RWPE2 (cell line): ENCODE results near the gene ZBTB17.

Source experiments
- ATAC-seq: fragments of 200-7000 bp; cut with Tn5 transposase; 3 replicates; pipeline ENCODE4 v1.9.1; 2021; ENCODE audit warnings: low read depth
- DNase-seq: peaks from one replicate; pipeline ENCODE4 v3.0.0-alpha.2; 2020; ENCODE audit warnings: low spot score
- H3K27ac ChIP-seq: fragments of 450-650 bp; 2 replicates; pipeline ENCODE4 v1.5.1; 2017; ENCODE audit warnings: mild to moderate bottlenecking; ENCODE audit not compliant: poor library complexity, severe bottlenecking
- H3K27me3 ChIP-seq: fragments of 250-450 bp; sonication (Bioruptor Pico); 2 replicates; pipeline ENCODE4 v1.5.1; 2021; ENCODE audit warnings: mild to moderate bottlenecking, moderate library complexity; ENCODE audit not compliant: insufficient read depth, poor library complexity, severe bottlenecking
- H3K36me3 ChIP-seq: fragments of 250-450 bp; sonication (Bioruptor Pico); 2 replicates; pipeline ENCODE4 v1.5.1; 2020; ENCODE audit warnings: low read depth, mild to moderate bottlenecking, moderate library complexity
- H3K4me1 ChIP-seq: fragments of 250-450 bp; sonication (Bioruptor Pico); 2 replicates; pipeline ENCODE4 v1.5.1; 2021; ENCODE audit warnings: mild to moderate bottlenecking, moderate library complexity; ENCODE audit not compliant: insufficient read depth, poor library complexity, severe bottlenecking
- H3K4me3 ChIP-seq: fragments of 250-450 bp; sonication (Bioruptor Pico); 2 replicates; pipeline ENCODE4 v1.5.1; 2021; ENCODE audit warnings: mild to moderate bottlenecking, moderate library complexity; ENCODE audit not compliant: severe bottlenecking
- H3K9me3 ChIP-seq: fragments of 250-450 bp; sonication (Bioruptor Pico); 2 replicates; pipeline ENCODE4 v1.5.1; 2021; ENCODE audit warnings: mild to moderate bottlenecking, moderate library complexity; ENCODE audit not compliant: severe bottlenecking
- CTCF ChIP-seq: fragments of 450-650 bp; IDR thresholded peaks from one replicate; pipeline ENCODE4 v1.5.1; 2017; ENCODE audit warnings: mild to moderate bottlenecking, moderate library complexity; ENCODE audit not compliant: poor library complexity, severe bottlenecking

Gene ZBTB17

GRCh38 chr1:15997637-15998280 lies 21.9 kb upstream of the ZBTB17 start:
- no peak for TF ChIP-seq CTCF
- no peaks in the 10 kb centered on the region for H3K9me3 ChIP-seq
- H3K4me1 ChIP-seq: no peaks in the 10 kb centered on the region
- H3K27me3 ChIP-seq: no peaks in the 10 kb centered on the region
- H3K4me3 ChIP-seq: no peak overlapping the region
- DNase-seq (no peak), ATAC-seq (no peak)
- no peaks in the 10 kb centered on the region for H3K36me3 ChIP-seq
- no peak overlapping the region for H3K27ac ChIP-seq

- no peak overlapping the region for H3K27ac ChIP-seq
- DNase-seq: no peak
- H3K4me1 ChIP-seq: no peaks in the 10 kb centered on the region
- no peaks in the 10 kb centered on the region for H3K36me3 ChIP-seq
- H3K4me3 ChIP-seq: no peak overlapping the region
- no peak for ATAC-seq
- no peak for TF ChIP-seq CTCF
- no peaks in the 10 kb centered on the region for H3K9me3 ChIP-seq
- no peaks in the 10 kb centered on the region for H3K27me3 ChIP-seq
These were observed 21.2 kb upstream of the ZBTB17 start for GRCh38 chr1:15997076-15997585.

GRCh38 chr1:15994590-15995351 lies 18.9 kb upstream of the ZBTB17 start:
- H3K4me3 ChIP-seq: no peak overlapping the region
- H3K27ac ChIP-seq: no peak overlapping the region
- no peaks in the 10 kb centered on the region for H3K27me3 ChIP-seq
- no peaks in the 10 kb centered on the region for H3K4me1 ChIP-seq
- peak; percentile 87 for TF ChIP-seq CTCF
- DNase-seq (no peak), ATAC-seq (peak; percentile 86)
- no peaks in the 10 kb centered on the region for H3K9me3 ChIP-seq
- no peaks in the 10 kb centered on the region for H3K36me3 ChIP-seq

GRCh38 chr1:15994081-15994480 lies 18.2 kb upstream of the ZBTB17 start:
- Histone ChIP-seq H3K4me1 (no peaks in the 10 kb centered on the region), H3K9me3 (no peaks in the 10 kb centered on the region), H3K27me3 (no peaks in the 10 kb centered on the region), H3K27ac (no peak overlapping the region), H3K36me3 (no peaks in the 10 kb centered on the region), H3K4me3 (no peak overlapping the region)
- DNase-seq: no peak
- no peak for ATAC-seq
- no peak for TF ChIP-seq CTCF

- ATAC-seq (no peak), DNase-seq (no peak)
- no peak overlapping the region for H3K27ac ChIP-seq
- H3K36me3 ChIP-seq: no peaks in the 10 kb centered on the region
- TF ChIP-seq CTCF: no peak
- no peak overlapping the region for H3K4me3 ChIP-seq
- H3K9me3 ChIP-seq: no peaks in the 10 kb centered on the region
- H3K4me1 ChIP-seq: no peaks in the 10 kb centered on the region
- H3K27me3 ChIP-seq: no peaks in the 10 kb centered on the region
These were observed 17.8 kb upstream of the ZBTB17 start for GRCh38 chr1:15993666-15994065.
